Lower leg skin (tissue), 4 donors: ENCODE measurements around the gene FAM43A. TPM values are rescaled to one million over a fixed set of nuclear protein-coding genes. Genes with fewer than 3 reads are reported as not detected.

Experiments used
- DNase-seq, 2 donors: peaks; one replicate each; pipeline ENCODE4 v3.0.0-alpha.2; 2019; ENCODE audit warnings: low spot score in 2 of 2
- H3K4me3 ChIP-seq: fragments of 200-600 bp; sonication (generic); 2 replicates; pipeline ENCODE4 v1.5.1; 2017; ENCODE audit warnings: mild to moderate bottlenecking, low read depth; ENCODE audit not compliant: poor library complexity, severe bottlenecking
- CTCF ChIP-seq, 3 donors: fragments of 450-650 bp; IDR thresholded peaks; one replicate each; pipeline ENCODE4 v1.5.1; 2016; ENCODE audit warnings: antibody characterized with exemption in 3 of 3, mild to moderate bottlenecking in 3 of 3, moderate library complexity in 2 of 3
- POLR2A ChIP-seq, 2 donors: fragments of 450-650 bp; IDR thresholded peaks; one replicate each; pipeline ENCODE4 v1.6.1; 2016 to 2017; ENCODE audit warnings: antibody characterized with exemption in 2 of 2, mild to moderate bottlenecking in 1 of 2, moderate library complexity in 1 of 2
- WGBS, 2 donors: methylation state at CpG; one replicate each; pipeline ENCODE4 v1.1.5; 2018; 5-methylcytosine and 5-hydroxymethylcytosine counted together
- intact Hi-C: fragments of 100-400 bp; cut with DNase I; formaldehyde crosslinking; loops from one replicate; pipeline ENCODE4 v1.15.0; 2023; ENCODE audit warnings: low total_unique reads
- total RNA-seq, 4 donors: library from RNA; depleted of rRNA; stranded (reverse); fragments of >200 nt; gene quantifications; one replicate each; pipeline ENCODE4 v1.1.0, GENCODE V29; 2016

Gene FAM43A
- 100 to 1,000 TPM in 1 of 4 donors, 10 to 100 TPM in 3; 56.0 to 104 (median 77.1) TPM for total RNA-seq

GRCh38 chr3:194685718-194686413, at the start of gene FAM43A:
Gene FAM43A, plus strand, starts transcription at chr3:194685883. Its CDS starts 944 bp downstream, at chr3:194686827.
- DNase-seq = peak; percentile 92 to 99
- intact Hi-C loops = loop anchor here (5.0 kb wide), 1 partner anchor 576 kb away; no protein-coding TSS in a partner anchor
- WGBS, 2 donors = 0% methylated on average over 38 to 42 of the region's 70 CpGs
- TF ChIP-seq CTCF (IDR thresholded peaks at IDR 0.05) (no peak), POLR2A (IDR thresholded peaks at IDR 0.05) (peak in 1 of 2 donors; percentile 97)
- H3K4me3 ChIP-seq = peak within 1 kb of the TSS; percentile 33

- TF ChIP-seq CTCF (IDR thresholded peaks at IDR 0.05) = no peak
- TF ChIP-seq POLR2A (IDR thresholded peaks at IDR 0.05) = no peak
- DNase-seq = peak in 1 of 2 donors; percentile 68
These were observed 48.6 kb upstream of the FAM43A start for GRCh38 chr3:194637066-194637465.

GRCh38 chr3:194637541-194638400, 47.9 kb upstream of the FAM43A start:
- WGBS, 2 donors = 91 to 93% methylated on average over 22 of the region's 22 CpGs
- no peak overlapping the region for H3K4me3 ChIP-seq
- intact Hi-C loops = no loop called here
- TF ChIP-seq POLR2A (IDR thresholded peaks at IDR 0.05) (no peak), CTCF (IDR thresholded peaks at IDR 0.05) (no peak)
- peak in 1 of 2 donors; percentile 53 for DNase-seq

More at GRCh38 chr3:194637066-194637465, 48.6 kb upstream of the FAM43A start:
- 54 to 66% methylated on average over 3 of the region's 3 CpGs for WGBS, 2 donors
- no peak overlapping the region for H3K4me3 ChIP-seq
- intact Hi-C loops = no loop called here

- WGBS, 2 donors = 93 to 96% methylated on average over 10 of the region's 10 CpGs
These were observed 46.6 kb upstream of the FAM43A start for GRCh38 chr3:194638991-194639605.

More at GRCh38 chr3:194638991-194639605, 46.6 kb upstream of the FAM43A start:
- intact Hi-C loops = no loop called here
- no peak overlapping the region for H3K4me3 ChIP-seq
- TF ChIP-seq POLR2A (IDR thresholded peaks at IDR 0.05) (no peak), CTCF (IDR thresholded peaks at IDR 0.05) (no peak)
- DNase-seq = peak in 1 of 2 donors; percentile 12
